ENCODE data around the gene ZBTB5.

- TF ChIP-seq EZH2 (IDR thresholded peaks at IDR 0.05; ENCODE audit: borderline replicate concordance, low read depth, low read length, severe bottlenecking) (no peak), CTCF (IDR thresholded peaks at IDR 0.05; ENCODE audit: borderline replicate concordance, extremely low read depth, low read length, poor library complexity, severe bottlenecking) (no peak)
Measured at GRCh38 chr9:37509536-37509935, 44.3 kb upstream of the ZBTB5 start.

Measured in DND-41 (cell line).